ENCODE measurements around the gene PHACTR3. TPM values are rescaled to one million over a fixed set of nuclear protein-coding genes. Genes with fewer than 3 reads are reported as not detected.

The PHACTR3 gene
- total RNA-seq, 2 experiments from 2014 or later, result not detected

- CTCF ChIA-PET, result no interaction called here
- POLR2A ChIA-PET, result no interaction called here
These were observed 138.2 kb downstream of the PHACTR3 start for GRCh38 chr20:59742351-59743095.

GRCh38 chr20:59743308-59743707 lies 139.0 kb downstream of the PHACTR3 start:
- CTCF ChIA-PET, result no interaction called here
- POLR2A ChIA-PET, result no interaction called here

DNA sequence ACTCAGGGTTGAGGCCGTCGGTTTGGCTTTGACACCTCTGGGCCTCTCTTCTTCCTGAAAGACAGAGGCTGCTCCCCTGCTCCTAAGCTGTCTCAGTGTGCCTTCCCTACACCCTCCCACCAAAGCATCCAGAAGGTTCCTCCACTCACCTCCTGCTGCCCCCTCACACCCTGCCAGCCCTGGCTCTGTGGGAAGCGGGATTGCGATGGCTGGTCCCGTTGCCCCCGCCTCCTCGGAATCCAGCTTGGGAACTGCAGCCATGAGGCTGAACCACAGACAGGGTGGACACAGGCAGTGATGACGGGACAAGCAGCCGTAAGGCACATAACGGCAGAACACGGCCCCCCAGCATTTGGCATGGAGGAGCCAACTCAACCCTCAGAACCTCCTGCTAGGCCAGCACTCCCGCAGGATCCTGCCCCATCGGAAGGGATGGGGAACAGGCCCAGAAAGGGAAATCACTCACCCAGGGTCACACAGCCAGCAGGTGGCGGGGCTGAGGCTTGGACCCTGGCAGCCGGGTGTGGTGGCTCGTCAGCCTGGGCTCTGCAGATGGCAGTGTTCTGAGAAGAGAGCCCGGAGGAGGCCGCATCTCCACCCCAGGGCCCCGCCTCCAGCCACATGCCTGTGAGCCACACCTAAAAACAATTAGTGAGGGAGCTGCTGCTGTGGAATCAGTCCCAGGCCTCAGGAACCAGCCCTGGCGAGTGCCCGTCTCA lies 139.6 kb downstream of the PHACTR3 start:
- ChIA-PET POLR2A (no interaction called here), CTCF (no interaction called here)

DNA sequence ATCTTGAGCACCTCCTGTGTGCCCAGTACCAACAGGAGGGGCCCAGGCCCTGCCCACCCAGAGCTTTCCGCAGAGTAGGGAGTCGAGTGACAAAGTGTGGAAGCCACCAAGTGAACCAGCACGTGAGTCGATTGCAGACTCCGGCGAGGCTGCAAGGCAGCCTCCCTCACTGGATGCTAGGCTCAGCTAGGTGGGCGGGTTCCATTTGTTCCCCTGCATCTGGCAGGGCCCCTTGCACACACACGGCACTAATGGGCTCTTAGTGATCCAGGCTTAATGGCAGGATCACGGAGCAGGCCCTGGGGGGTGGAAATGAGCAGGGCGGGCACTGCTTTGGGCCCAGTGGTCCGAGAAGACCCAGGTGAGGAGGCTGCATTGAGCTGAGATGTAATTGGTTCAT lies 140.4 kb downstream of the PHACTR3 start:
- ChIA-PET CTCF (no interaction called here), POLR2A (no interaction called here)

- POLR2A ChIA-PET, result no interaction called here
- CTCF ChIA-PET, result no interaction called here
These were observed 140.9 kb downstream of the PHACTR3 start for GRCh38 chr20:59745201-59745600.

DNA sequence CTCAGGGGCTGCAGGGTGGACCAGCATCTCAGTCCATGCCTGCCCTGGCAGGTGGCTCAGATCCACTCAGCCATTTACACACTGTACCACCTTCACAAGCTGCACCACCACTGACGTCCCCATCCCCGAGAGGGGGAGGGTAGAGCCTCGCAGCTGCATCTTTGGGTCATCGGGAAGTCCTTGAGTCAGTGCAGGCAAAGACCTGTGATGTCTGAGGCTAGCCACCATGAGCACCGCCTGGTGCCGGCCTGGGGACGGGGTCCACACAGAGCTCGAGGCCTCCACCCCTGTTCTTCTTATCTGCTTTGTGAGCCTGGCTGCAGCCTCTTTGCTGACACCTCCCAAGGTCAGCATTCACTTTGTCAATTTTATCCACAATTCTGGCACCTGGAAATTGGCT lies 141.4 kb downstream of the PHACTR3 start:
- CTCF ChIA-PET, result no interaction called here
- POLR2A ChIA-PET, result no interaction called here

DNA sequence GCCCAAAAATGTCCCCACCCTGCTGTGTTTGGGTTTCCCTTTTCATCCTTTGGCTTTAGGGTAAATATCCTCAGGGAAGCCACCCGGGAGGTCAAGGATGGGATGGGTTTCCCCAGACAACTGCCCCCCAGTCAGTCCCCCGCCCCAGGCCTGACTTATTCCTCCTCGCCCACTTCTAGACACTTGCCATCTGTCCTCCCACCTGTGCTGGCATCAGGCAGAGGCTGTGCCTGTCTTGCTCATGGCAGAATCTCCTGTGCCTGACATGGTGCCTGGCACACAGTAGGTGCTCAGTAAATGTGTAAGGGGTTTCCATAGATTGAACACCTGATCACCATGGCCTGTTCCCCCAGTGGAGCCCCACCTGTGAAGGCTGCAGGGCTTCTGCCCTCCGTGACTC lies 141.8 kb downstream of the PHACTR3 start:
- POLR2A ChIA-PET, result no interaction called here

DNA sequence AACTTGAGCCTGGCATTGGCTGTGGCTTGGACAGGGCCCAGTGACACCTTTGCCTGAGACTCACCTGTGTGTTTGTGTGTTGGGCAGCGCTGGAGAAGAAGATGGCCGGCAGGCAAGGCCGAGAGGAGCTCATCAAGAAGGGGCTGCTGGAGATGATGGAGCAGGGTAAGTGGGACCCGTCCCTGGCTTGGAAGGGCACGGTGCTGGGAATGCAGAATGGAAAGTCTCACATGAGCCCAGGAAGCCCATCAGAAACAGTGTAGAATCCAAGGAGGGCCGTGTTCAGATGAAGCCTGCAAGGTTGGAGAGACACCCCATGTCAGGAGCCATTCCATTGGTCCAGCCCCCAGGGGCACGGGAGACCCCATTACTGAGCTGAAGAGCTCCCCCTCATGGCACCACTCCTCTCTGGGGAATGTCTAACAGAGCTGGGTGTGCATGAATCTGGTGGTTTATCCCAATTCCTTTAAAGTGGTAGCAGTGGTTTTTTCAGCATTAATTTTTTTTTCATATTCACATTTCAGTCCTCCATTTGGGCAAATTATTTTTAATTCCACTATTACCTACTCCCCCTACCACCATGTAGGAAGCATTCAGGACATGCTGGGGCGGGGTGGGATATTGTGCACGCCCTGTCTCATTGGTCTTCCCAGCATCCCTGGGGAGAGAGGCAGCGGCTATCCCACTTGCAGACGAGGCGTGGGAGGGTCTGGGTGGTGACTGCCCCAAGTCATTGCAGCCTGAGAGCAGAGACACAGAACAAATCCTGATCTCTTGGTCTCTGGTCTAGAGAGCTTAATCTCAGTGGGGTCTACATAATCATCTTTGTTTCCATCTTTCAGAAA lies 143.6 kb downstream of the PHACTR3 start:
- ChIA-PET CTCF (no interaction called here), POLR2A (no interaction called here)

More for the DNA sequence above, 141.8 kb downstream of the PHACTR3 start:
- CTCF ChIA-PET, result no interaction called here

DNA sequence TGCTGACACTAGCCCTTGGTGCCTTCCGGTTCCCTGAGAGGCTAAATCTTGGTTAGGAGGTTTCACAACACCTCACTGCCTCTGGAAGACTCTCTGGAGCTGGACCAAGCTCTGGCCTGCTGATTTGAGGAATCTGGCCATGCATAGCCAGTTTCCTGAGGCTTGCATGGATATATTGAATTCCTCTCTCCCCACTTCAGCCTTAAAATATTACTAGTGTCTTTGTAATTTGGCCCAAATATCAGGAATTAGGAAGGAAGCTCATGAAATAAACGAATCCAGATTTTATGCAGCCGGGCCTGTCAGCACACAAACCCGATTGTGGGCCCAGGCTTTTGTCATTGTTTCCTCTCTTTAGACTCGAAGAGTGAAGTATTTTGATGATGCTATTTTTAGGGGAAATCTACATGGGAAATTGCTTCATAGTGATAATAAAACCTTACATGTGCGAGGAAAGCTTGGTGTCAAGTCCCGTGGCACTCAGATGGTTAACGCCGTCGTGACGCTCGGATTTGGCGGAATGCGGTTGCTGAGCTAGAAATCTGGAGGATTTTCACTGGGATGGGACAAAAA lies 144.4 kb downstream of the PHACTR3 start:
- ChIA-PET CTCF (no interaction called here), POLR2A (no interaction called here)

DNA sequence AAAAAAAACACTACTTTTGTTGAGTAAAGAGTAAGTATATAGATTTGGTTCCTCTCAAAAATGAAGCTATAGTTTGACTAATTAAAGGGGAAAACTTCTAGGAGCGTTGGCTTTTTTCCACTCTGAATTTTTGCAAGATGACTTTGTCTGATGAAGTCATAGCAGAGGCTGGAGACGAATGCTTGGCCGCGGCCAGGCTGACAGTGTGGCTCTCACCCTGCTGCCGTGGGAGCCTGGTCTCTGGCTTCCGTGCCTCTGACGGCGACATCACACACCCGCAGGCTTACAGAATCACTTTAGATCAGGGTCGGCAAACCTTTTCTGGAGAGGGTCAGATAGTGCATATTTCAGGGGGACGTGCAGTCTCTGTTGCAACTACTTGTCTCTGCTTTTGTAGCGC lies 145.0 kb downstream of the PHACTR3 start:
- ChIA-PET POLR2A (no interaction called here), CTCF (no interaction called here)

- POLR2A ChIA-PET, result no interaction called here
- CTCF ChIA-PET, result no interaction called here
These were observed 146.0 kb downstream of the PHACTR3 start for GRCh38 chr20:59750209-59750840.

DNA sequence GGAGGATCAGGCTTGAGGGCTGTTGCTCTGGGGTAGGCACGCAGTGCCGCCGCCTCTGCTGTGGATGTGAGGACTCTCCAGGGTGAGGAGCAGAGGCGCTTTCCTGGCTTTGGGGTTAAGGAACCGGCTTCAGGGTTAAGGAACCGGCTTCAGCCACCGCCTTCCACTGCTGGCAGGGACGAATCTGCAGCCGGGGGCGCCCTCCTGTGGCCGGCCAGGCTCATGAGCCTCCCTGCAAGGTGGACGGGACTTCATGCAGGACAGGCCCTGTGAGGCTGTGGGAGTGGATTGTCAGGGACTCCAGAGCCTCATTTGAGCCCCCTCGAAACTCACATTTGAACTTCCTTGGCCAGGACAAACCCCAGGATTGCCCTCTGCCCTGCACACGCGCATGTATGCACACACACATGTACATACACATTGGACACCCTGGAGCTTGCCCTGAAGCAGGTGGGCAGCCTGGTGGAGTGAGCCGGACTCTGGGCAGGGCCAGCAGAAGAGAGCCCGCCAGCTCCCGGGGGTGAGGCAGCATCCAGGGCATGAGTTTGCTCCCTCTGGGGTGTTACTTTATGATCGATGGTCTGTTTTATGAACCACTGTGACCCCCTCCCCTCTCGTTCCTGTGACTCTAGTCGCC lies 146.9 kb downstream of the PHACTR3 start:
- ChIA-PET CTCF (no interaction called here), POLR2A (no interaction called here)

DNA sequence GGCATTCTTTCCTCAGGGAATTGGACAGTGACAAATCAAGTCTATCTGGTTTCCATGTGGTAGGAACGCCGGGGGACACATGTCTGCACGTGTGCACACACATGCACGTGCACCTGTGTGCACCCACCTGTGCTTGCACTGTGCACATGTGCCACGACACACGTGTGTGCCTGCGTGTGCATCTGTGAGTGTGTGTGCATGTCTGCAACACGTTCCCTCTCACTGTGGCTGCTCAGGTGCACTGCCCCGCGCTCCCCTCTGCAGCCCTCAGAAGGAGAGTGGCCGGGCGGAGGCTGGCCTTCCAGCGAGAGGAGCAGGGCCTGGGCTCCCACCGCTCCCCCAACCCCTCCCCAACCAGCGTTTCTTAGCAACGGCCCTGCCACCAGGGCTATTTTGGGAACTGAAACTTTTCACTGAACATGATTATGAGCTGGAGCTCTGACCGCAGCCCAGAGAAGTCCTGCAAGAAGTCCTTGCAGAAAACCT lies 147.8 kb downstream of the PHACTR3 start:
- CTCF ChIA-PET, result no interaction called here
- POLR2A ChIA-PET, result no interaction called here

DNA sequence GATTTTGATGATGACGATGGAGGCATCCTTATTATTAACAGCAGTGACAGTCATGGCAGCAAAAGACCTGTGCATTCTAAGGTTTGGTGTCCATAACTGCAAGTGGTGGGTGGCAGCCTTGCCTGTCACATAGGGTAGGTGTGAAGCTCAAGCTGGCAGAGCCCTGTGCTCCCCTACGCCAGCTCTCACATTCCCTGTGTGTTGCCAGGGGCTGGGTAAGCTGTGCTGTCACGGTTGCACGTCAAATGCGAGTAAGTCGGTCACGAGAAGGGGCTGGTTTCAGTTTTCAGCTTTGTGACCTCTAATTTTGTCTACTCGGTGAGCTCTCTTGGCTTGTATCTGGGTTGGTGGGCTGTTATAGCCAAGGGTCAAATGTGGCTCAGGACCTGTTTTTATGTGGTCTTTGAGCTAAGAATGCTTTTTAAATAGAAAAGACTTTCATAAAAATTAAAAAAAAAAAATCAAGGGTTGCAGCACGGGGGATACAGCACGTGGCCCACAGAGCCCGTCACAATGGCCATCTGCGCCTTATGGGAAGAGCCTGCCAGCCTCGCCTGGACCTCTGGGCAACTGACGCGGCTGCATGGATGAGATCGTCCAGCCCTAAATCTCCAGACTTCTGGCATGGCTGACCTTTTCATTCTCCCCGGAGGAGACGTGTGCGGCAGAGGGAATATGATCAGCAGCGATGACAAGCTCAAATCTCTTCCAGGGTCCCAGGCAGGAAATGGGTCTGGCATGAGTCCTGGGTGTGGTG lies 148.5 kb downstream of the PHACTR3 start:
- ChIA-PET CTCF (no interaction called here), POLR2A (no interaction called here)

GRCh38 chr20:59753836-59754235 lies 149.5 kb downstream of the PHACTR3 start:
- ChIA-PET CTCF (no interaction called here), POLR2A (no interaction called here)

GRCh38 chr20:59754551-59754950 lies 150.2 kb downstream of the PHACTR3 start:
- ChIA-PET CTCF (no interaction called here), POLR2A (no interaction called here)

- ChIA-PET POLR2A (no interaction called here), CTCF (no interaction called here)
These were observed 151.9 kb downstream of the PHACTR3 start for GRCh38 chr20:59756241-59756640.

GRCh38 chr20:59764037-59764436 lies 159.7 kb downstream of the PHACTR3 start:
- ChIA-PET POLR2A (no interaction called here), CTCF (no interaction called here)

DNA sequence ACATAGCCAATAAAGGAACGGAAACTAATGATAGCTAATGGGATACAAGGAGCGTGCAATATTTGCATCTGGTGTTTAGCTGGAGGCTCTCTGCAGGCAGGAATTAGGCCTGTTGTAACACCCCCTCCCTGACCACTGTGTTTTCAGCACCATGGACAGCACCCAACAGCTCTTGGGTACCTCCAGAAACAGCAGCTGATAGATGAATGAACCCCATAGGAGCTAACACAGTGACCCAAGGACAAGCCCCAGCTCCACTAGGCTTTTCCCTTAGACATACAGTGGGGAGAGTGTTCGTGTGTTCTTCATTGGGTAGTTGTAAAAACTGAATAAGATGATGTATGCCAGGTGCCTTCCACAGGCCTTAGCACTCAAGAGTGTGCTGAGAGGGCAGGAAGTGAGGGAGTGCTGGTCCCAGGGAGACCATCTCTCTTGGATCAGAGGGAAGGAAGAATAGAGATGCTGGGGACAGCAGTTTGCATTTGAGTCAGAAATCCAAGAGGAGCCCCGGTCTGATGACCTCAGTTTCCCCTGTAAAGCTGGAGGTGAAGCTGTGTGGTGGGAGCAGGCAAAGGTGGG lies 161.3 kb downstream of the PHACTR3 start:
- ChIA-PET POLR2A (no interaction called here), CTCF (no interaction called here)
